Measurements from ENCODE around the gene CYFIP1.

DNA sequence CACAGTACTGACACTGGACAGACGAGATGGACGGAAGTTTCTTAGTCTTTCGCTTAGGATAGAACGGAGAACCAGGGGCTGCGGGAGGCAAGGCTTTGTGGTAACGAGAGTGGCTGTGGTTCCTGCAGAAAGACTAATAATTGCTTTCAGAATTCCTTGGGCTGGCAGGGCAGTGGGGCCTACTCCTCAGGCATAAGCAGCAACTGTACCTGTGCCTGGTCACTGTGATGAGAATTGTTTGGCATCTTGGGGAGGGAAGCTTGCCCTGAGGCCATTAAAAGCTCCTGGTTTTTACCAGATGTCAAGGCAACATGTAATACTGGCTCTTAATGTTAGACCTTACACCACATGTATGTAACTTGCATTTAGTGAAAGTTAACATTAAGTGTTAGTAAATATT lies 134.1 kb downstream of the CYFIP1 start:
- TF ChIP-seq, protein P1, sequence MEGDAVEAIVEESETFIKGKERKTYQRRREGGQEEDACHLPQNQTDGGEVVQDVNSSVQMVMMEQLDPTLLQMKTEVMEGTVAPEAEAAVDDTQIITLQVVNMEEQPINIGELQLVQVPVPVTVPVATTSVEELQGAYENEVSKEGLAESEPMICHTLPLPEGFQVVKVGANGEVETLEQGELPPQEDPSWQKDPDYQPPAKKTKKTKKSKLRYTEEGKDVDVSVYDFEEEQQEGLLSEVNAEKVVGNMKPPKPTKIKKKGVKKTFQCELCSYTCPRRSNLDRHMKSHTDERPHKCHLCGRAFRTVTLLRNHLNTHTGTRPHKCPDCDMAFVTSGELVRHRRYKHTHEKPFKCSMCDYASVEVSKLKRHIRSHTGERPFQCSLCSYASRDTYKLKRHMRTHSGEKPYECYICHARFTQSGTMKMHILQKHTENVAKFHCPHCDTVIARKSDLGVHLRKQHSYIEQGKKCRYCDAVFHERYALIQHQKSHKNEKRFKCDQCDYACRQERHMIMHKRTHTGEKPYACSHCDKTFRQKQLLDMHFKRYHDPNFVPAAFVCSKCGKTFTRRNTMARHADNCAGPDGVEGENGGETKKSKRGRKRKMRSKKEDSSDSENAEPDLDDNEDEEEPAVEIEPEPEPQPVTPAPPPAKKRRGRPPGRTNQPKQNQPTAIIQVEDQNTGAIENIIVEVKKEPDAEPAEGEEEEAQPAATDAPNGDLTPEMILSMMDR (conservative IDR thresholded peaks at IDR 0.05 in 1 of 2, IDR thresholded peaks at IDR 0.05 in 1 of 2; ENCODE audit: low read depth in 1 of 2, low read length in 2 of 2), result no peak
- no peak for TF ChIP-seq EZH2 (IDR thresholded peaks at IDR 0.05; ENCODE audit: low read length, missing control alignments)
